Endothelial cell of umbilical vein (primary cell): ENCODE data around the gene CHCHD2.

Experiments used
- CTCF ChIP-seq, 2 donors: IDR thresholded peaks; 1 replicate in 1 of 2; 2 replicates in 1 of 2; pipeline ENCODE4 v1.5.1; 2011; ENCODE audit warnings: low read length in 2 of 2, mild to moderate bottlenecking in 2 of 2, moderate library complexity in 2 of 2, control low read depth in 1 of 2, inconsistent platforms in 1 of 2, low read depth in 1 of 2; ENCODE audit not compliant: insufficient read depth in 1 of 2; ENCODE audit errors: extremely low read depth in 1 of 2
- EZH2 ChIP-seq: IDR thresholded peaks from 2 replicates; pipeline ENCODE4 v1.6.1; 2012; ENCODE audit warnings: borderline replicate concordance, low read depth, mild to moderate bottlenecking, moderate library complexity, low read length, inconsistent platforms; ENCODE audit not compliant: severe bottlenecking
- FOS ChIP-seq: IDR thresholded peaks from 2 replicates; pipeline ENCODE4 v1.6.1; 2011; ENCODE audit warnings: mild to moderate bottlenecking, low read length, moderate library complexity, borderline replicate concordance; ENCODE audit not compliant: insufficient read depth
- JUN ChIP-seq: IDR thresholded peaks from 2 replicates; pipeline ENCODE4 v1.6.1; 2011; ENCODE audit warnings: borderline replicate concordance, low read depth; ENCODE audit not compliant: insufficient read length, insufficient read depth
- MAX ChIP-seq: IDR thresholded peaks from 2 replicates; pipeline ENCODE4 v1.6.1; 2011; ENCODE audit not compliant: insufficient read depth, insufficient read length
- MYC ChIP-seq: IDR thresholded peaks from one replicate; pipeline ENCODE4 v1.6.1; 2011; ENCODE audit warnings: mild to moderate bottlenecking, low read depth, low read length
- POLR2A ChIP-seq: IDR thresholded peaks from 2 replicates; pipeline ENCODE4 v1.6.1; 2012; ENCODE audit warnings: low read depth, mild to moderate bottlenecking, control low read depth, low read length
- POLR2AphosphoS5 ChIP-seq: IDR thresholded peaks from 2 replicates; pipeline ENCODE4 v1.6.1; 2012; ENCODE audit warnings: low read depth, mild to moderate bottlenecking, control low read depth, low read length, moderate library complexity; ENCODE audit not compliant: insufficient read depth

GRCh38 chr7:56063500-56063881 is 42.8 kb downstream of the CHCHD2 start:
- TF ChIP-seq CTCF (IDR thresholded peaks at IDR 0.05; ENCODE audit: extremely low read depth in 1 of 2, insufficient read depth in 1 of 2, low read depth in 1 of 2, low read length in 2 of 2) (no peak), POLR2A (no peak), EZH2 (no peak), JUN (no peak), MYC (no peak), MAX (no peak), POLR2AphosphoS5 (no peak), FOS (no peak)
